Hepatocyte (in vitro differentiated cells): ENCODE results near the gene RASSF1. TPM values are rescaled to one million over a fixed set of nuclear protein-coding genes. Genes with fewer than 3 reads are reported as not detected.

Experiments
- DNase-seq: peaks from one replicate; pipeline ENCODE4 v3.0.0-alpha.2; 2016; ENCODE audit warnings: low spot score
- H2AFZ ChIP-seq: fragments of 200-600 bp; sonication (generic); 2 replicates; pipeline ENCODE4 v1.6.0; 2016; ENCODE audit warnings: antibody characterized with exemption, mild to moderate bottlenecking
- H3K27ac ChIP-seq: fragments of 200-600 bp; sonication (generic); 2 replicates; pipeline ENCODE4 v1.5.1; 2016; ENCODE audit warnings: mild to moderate bottlenecking
- H3K27me3 ChIP-seq: fragments of 200-600 bp; sonication (generic); 2 replicates; pipeline ENCODE4 v1.6.1; 2016
- H3K36me3 ChIP-seq: fragments of 200-600 bp; sonication (generic); replicated peaks from 2 replicates; pipeline ENCODE4 v1.5.1; 2016; ENCODE audit warnings: low read depth; ENCODE audit not compliant: insufficient read depth
- H3K4me1 ChIP-seq: fragments of 200-600 bp; sonication (generic); 2 replicates; pipeline ENCODE4 v1.5.1; 2016; ENCODE audit warnings: mild to moderate bottlenecking, moderate library complexity; ENCODE audit not compliant: insufficient read depth
- H3K4me2 ChIP-seq: fragments of 200-600 bp; sonication (generic); 2 replicates; pipeline ENCODE4 v1.6.0; 2016
- H3K4me3 ChIP-seq: fragments of 200-600 bp; sonication (generic); 2 replicates; pipeline ENCODE4 v1.5.1; 2016; ENCODE audit warnings: mild to moderate bottlenecking
- H3K79me2 ChIP-seq: fragments of 200-600 bp; sonication (generic); 2 replicates; pipeline ENCODE4 v1.6.0; 2017; ENCODE audit warnings: mild to moderate bottlenecking
- H3K9me2 ChIP-seq: fragments of 200-600 bp; sonication (generic); replicated peaks from 2 replicates; pipeline ENCODE4 v1.6.0; 2017; ENCODE audit warnings: mild to moderate bottlenecking; ENCODE audit not compliant: insufficient read depth
- H3K9me3 ChIP-seq: fragments of 200-600 bp; sonication (generic); 2 replicates; pipeline ENCODE4 v1.5.1; 2016; ENCODE audit warnings: low read depth, mild to moderate bottlenecking
- H4K20me1 ChIP-seq: fragments of 200-600 bp; sonication (generic); 2 replicates; pipeline ENCODE4 v1.6.0; 2016; ENCODE audit warnings: mild to moderate bottlenecking; ENCODE audit not compliant: insufficient read depth, poor library complexity, severe bottlenecking
- CTCF ChIP-seq: fragments of 200-600 bp; sonication (generic); IDR thresholded peaks from 2 replicates; pipeline ENCODE4 v1.5.1; 2016; ENCODE audit warnings: antibody characterized with exemption, mild to moderate bottlenecking; ENCODE audit not compliant: poor library complexity
- EZH2 ChIP-seq: fragments of 200-600 bp; sonication (generic); IDR thresholded peaks from 2 replicates; pipeline ENCODE4 v1.6.1; 2016; ENCODE audit warnings: antibody characterized with exemption, mild to moderate bottlenecking, borderline replicate concordance
- EZH2phosphoT487 ChIP-seq: fragments of 200-600 bp; sonication (generic); IDR thresholded peaks from one replicate; pipeline ENCODE4 v1.6.1; 2018; ENCODE audit warnings: antibody characterized with exemption, mild to moderate bottlenecking, low read depth, moderate library complexity; ENCODE audit not compliant: unreplicated experiment, severe bottlenecking
- WGBS: methylation state at CpG from one replicate; pipeline ENCODE4 v1.1.6; 2016; ENCODE audit warnings: low lambda C conversion rate; ENCODE audit errors: missing lambda C conversion rate; 5-methylcytosine and 5-hydroxymethylcytosine counted together
- polyA plus RNA-seq: library from polyadenylated mRNA; unstranded; fragments of >200 nt; fragmentation: Nextera tagmentation; extraction: Ambion mirVana; gene quantifications from 2 replicates; pipeline ENCODE4 v1.2.1, GENCODE V29; 2016
- total RNA-seq: library from RNA; depleted of rRNA; stranded (reverse); fragments of >200 nt; gene quantifications from 2 replicates; pipeline ENCODE4 v1.2.3, GENCODE V29; 2014

Gene RASSF1
- total and polyA plus RNA-seq, 2 experiments from 2014 or later, result 11.3 to 22.9 TPM

- Histone ChIP-seq H3K9me2 (no peaks in the 10 kb centered on the region), H3K27ac (no peak overlapping the region), H3K4me2 (peak overlapping the region; percentile 97), H3K79me2 (peaks cover 38% of the 10 kb centered on the region), H3K4me1 (peaks cover 49% of the 10 kb centered on the region), H3K9me3 (no peaks in the 10 kb centered on the region), H3K4me3 (no peak overlapping the region), H3K27me3 (no peaks in the 10 kb centered on the region), H3K36me3 (no peaks in the 10 kb centered on the region), H2AFZ (no peak overlapping the region), H4K20me1 (peaks cover 3% of the 10 kb centered on the region)
- no peak for DNase-seq
- WGBS, result 95% methylated on average over 10 of the region's 10 CpGs
- no peak for TF ChIP-seq EZH2
- no peak for TF ChIP-seq CTCF
- TF ChIP-seq EZH2phosphoT487, result no peak
Measured at GRCh38 chr3:50318615-50319014, 22.0 kb downstream of the RASSF1 start.

GRCh38 chr3:50318163-50318562 is 22.5 kb downstream of the RASSF1 start:
- no peaks in the 10 kb centered on the region for H3K9me3 ChIP-seq
- no peak overlapping the region for H2AFZ ChIP-seq
- TF ChIP-seq EZH2phosphoT487, result no peak
- no peak for TF ChIP-seq EZH2
- TF ChIP-seq CTCF, result no peak
- H3K79me2 ChIP-seq, result peaks cover 38% of the 10 kb centered on the region
- peaks cover 49% of the 10 kb centered on the region for H3K4me1 ChIP-seq
- H4K20me1 ChIP-seq, result peaks cover 3% of the 10 kb centered on the region
- H3K9me2 ChIP-seq, result no peaks in the 10 kb centered on the region
- H3K4me2 ChIP-seq, result peak overlapping the region; percentile 97
- DNase-seq, result no peak
- peak overlapping the region; percentile 91 for H3K27ac ChIP-seq
- H3K27me3 ChIP-seq, result no peaks in the 10 kb centered on the region
- 94% methylated on average over 10 of the region's 11 CpGs for WGBS
- no peak overlapping the region for H3K4me3 ChIP-seq
- H3K36me3 ChIP-seq, result no peaks in the 10 kb centered on the region

DNA sequence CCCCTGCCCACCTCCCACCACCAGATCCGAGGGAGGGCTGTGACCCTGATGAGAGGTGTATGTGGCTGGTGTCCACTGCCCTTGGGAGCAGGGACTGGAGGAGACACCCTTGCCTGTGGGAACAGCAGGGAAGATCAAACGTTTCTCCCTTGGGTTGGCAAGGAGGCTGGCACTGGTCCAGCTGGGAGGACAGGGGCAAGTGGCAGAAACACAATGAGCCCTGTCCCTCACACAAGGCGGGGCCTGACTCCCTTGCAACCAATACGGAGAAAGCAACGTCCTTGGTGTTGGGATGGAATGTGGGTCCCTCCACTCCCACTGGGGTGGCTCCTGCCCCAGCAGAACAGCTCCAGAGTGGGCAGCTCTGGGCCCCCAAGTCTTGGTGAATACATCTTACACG is 23.3 kb downstream of the RASSF1 start:
- H3K4me2 ChIP-seq, result peak overlapping the region; percentile 61
- no peak for DNase-seq

More for the DNA sequence above, 23.3 kb downstream of the RASSF1 start:
- Histone ChIP-seq H3K79me2 (peaks cover 38% of the 10 kb centered on the region), H3K27me3 (no peaks in the 10 kb centered on the region), H4K20me1 (peaks cover 3% of the 10 kb centered on the region), H3K27ac (peak overlapping the region; percentile 91), H3K4me1 (peaks cover 43% of the 10 kb centered on the region), H3K9me3 (no peaks in the 10 kb centered on the region), H2AFZ (no peak overlapping the region), H3K9me2 (no peaks in the 10 kb centered on the region), H3K4me3 (no peak overlapping the region), H3K36me3 (no peaks in the 10 kb centered on the region)
- TF ChIP-seq CTCF, result no peak
- TF ChIP-seq EZH2, result no peak
- no peak for TF ChIP-seq EZH2phosphoT487
- 80% methylated on average over 6 of the region's 6 CpGs for WGBS
